PFSK-1 (cell line): ENCODE results near the gene ATRN.

Experiments
- FOXP2 ChIP-seq: optimal IDR thresholded peaks from 2 replicates; pipeline ENCODE3; 2011; ENCODE audit warnings: borderline replicate concordance, control low read depth, inconsistent platforms; ENCODE audit not compliant: insufficient read depth; ENCODE audit errors: extremely low read length, extremely low read depth
- POLR2AphosphoS5 ChIP-seq: IDR thresholded peaks from 2 replicates; pipeline ENCODE4 v1.6.1; 2012; ENCODE audit warnings: low read depth, mild to moderate bottlenecking, control low read depth, low read length, moderate library complexity
- REST ChIP-seq, 2 experiments: IDR thresholded peaks; 2 replicates each; pipeline versions ENCODE4 v1.6.1 to v1.8.0; 2011 to 2012; ENCODE audit warnings: low read depth in 2 of 2, low read length in 2 of 2, control low read depth in 1 of 2, inconsistent platforms in 1 of 2, mild to moderate bottlenecking in 1 of 2, moderate library complexity in 1 of 2; ENCODE audit not compliant: insufficient read depth in 1 of 2
- SIN3A ChIP-seq: IDR thresholded peaks from 2 replicates; pipeline ENCODE4 v1.6.1; 2012; ENCODE audit warnings: mild to moderate bottlenecking, low read length, moderate library complexity, borderline replicate concordance; ENCODE audit not compliant: insufficient read depth
- TAF1 ChIP-seq: IDR thresholded peaks from 2 replicates; pipeline ENCODE4 v1.6.1; 2012; ENCODE audit warnings: low read length, control low read depth, borderline replicate concordance; ENCODE audit not compliant: insufficient read depth

- TF ChIP-seq POLR2AphosphoS5 (no peak), TAF1 (no peak), SIN3A (no peak), REST (IDR thresholded peaks at IDR 0.05; ENCODE audit: insufficient read depth in 1 of 2, low read depth in 2 of 2, low read length in 2 of 2) (no peak), FOXP2 (no peak)
These were observed 142.2 kb downstream of the ATRN start for GRCh38 chr20:3612795-3613572.
